PC-3 (cell line): ENCODE measurements around the gene OR10G2. TPM values are rescaled to one million over a fixed set of nuclear protein-coding genes. Genes with fewer than 3 reads are reported as not detected.

Source experiments
- ATAC-seq: fragments of 200-7000 bp; cut with Tn5 transposase; 2 replicates; pipeline ENCODE4 v1.9.1; 2020; ENCODE audit warnings: mild to moderate bottlenecking, moderate library complexity
- BruUV-seq: library from RNA; stranded (reverse); fragments of 400-500 nt; replicated peaks from 2 replicates; lab custom pipeline; 2021; lab: Mats Ljungman, UMichigan
- CTCF ChIA-PET: fragments of 300-600 bp; sonication (Branson Sonifier 250); formaldehyde crosslinking; loops from one replicate; lab custom pipeline; 2022; ENCODE audit warnings: antibody characterized with exemption; lab: Charles Lee
- POLR2A ChIA-PET: fragments of 300-600 bp; sonication (Branson Sonifier 250); formaldehyde crosslinking; loops from one replicate; lab custom pipeline; 2022; ENCODE audit warnings: antibody characterized with exemption; ENCODE audit not compliant: unreplicated experiment; lab: Charles Lee
- DNase-seq: peaks from one replicate; pipeline ENCODE4 v3.0.0-alpha.2; 2015
- H2AFZ ChIP-seq: fragments of 300-600 bp; sonication (generic); 2 replicates; pipeline ENCODE4 v1.6.0; 2016; ENCODE audit warnings: antibody characterized with exemption, low read length
- H3F3A ChIP-seq: fragments of 300-600 bp; sonication (generic); one replicate; pipeline ENCODE4 v1.6.0; 2017; ENCODE audit warnings: antibody characterized with exemption, low read length, control low read depth, mild to moderate bottlenecking; ENCODE audit not compliant: unreplicated experiment
- H3K27ac ChIP-seq: fragments of 300-600 bp; sonication (generic); 2 replicates; pipeline ENCODE4 v1.5.1; 2016; ENCODE audit warnings: mild to moderate bottlenecking, low read length
- H3K27me3 ChIP-seq: fragments of 300-600 bp; sonication (generic); 2 replicates; pipeline ENCODE4 v1.6.1; 2016; ENCODE audit warnings: low read length, mixed read lengths
- H3K36me3 ChIP-seq: fragments of 300-600 bp; sonication (generic); 2 replicates; pipeline ENCODE4 v1.6.1; 2016; ENCODE audit warnings: low read depth, mixed run types, low read length, mixed read lengths
- H3K4me1 ChIP-seq: fragments of 300-600 bp; sonication (generic); 2 replicates; pipeline ENCODE4 v1.5.1; 2016; ENCODE audit warnings: low read length; ENCODE audit not compliant: insufficient read depth
- H3K4me2 ChIP-seq: fragments of 300-600 bp; sonication (generic); 2 replicates; pipeline ENCODE4 v1.6.0; 2016; ENCODE audit warnings: low read length
- H3K4me3 ChIP-seq: fragments of 300-600 bp; sonication (generic); 2 replicates; pipeline ENCODE4 v1.5.1; 2016; ENCODE audit warnings: mild to moderate bottlenecking, low read length, mixed read lengths
- H3K79me2 ChIP-seq: fragments of 300-600 bp; sonication (generic); 2 replicates; pipeline ENCODE4 v1.6.1; 2017; ENCODE audit warnings: low read length, mixed read lengths
- H3K9ac ChIP-seq: fragments of 300-600 bp; sonication (generic); 2 replicates; pipeline ENCODE4 v1.6.0; 2016; ENCODE audit warnings: mild to moderate bottlenecking, low read length
- H3K9me2 ChIP-seq: fragments of 300-600 bp; sonication (generic); replicated peaks from 2 replicates; pipeline ENCODE4 v1.6.1; 2016; ENCODE audit warnings: mixed run types, low read length, mixed read lengths
- H3K9me3 ChIP-seq: fragments of 300-600 bp; sonication (generic); 2 replicates; pipeline ENCODE4 v1.6.1; 2016; ENCODE audit warnings: low read length, mixed read lengths
- H4K20me1 ChIP-seq: fragments of 300-600 bp; sonication (generic); 2 replicates; pipeline ENCODE4 v1.6.1; 2016; ENCODE audit warnings: low read length, mixed read lengths
- EZH2 ChIP-seq: fragments of 300-600 bp; sonication (generic); IDR thresholded peaks from one replicate; pipeline ENCODE4 v1.6.1; 2017; ENCODE audit warnings: antibody characterized with exemption, mild to moderate bottlenecking, low read length; ENCODE audit not compliant: unreplicated experiment
- EZH2phosphoT487 ChIP-seq: fragments of 300-600 bp; sonication (generic); IDR thresholded peaks from 2 replicates; pipeline ENCODE4 v1.6.1; 2018; ENCODE audit warnings: mild to moderate bottlenecking, antibody characterized with exemption, low read length, borderline replicate concordance
- intact Hi-C: fragments of 100-400 bp; cut with micrococcal nuclease; formaldehyde crosslinking; loops from 2 replicates; pipeline ENCODE4 v1.9.0; 2023
- total RNA-seq: library from RNA; depleted of rRNA; stranded (reverse); fragments of >200 nt; gene quantifications from 2 replicates; pipeline ENCODE4 v1.2.3, GENCODE V29; 2014
- TF ChIP-seq, protein P1 (sequence below): fragments of 300-600 bp; sonication (generic); conservative IDR thresholded peaks from 2 replicates; pipeline ENCODE4 v1.5.1; 2017; ENCODE audit warnings: antibody characterized with exemption, low read depth, mild to moderate bottlenecking, low read length

Gene OR10G2
- total RNA-seq, 1 experiment from 2014 or later = not detected

DNA sequence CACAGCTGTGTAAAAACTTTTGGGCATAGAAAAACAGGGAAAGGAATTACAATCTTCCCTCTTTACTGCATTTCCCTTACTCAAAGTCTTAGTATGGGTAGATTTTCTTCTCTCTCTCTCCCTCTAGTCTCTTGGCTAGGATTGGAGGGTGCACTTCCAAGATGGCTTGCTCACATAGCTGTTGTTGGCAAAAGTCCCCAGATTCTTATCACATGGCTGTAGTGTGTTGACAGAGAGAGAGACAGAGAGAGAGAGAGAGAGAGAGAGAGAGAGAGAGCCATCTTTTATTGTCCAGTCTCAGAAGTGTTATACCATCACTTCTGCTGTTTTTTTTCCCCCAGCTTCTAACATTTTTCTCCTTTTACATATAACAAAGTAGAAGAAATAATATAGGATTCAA lies 12.6 kb upstream of the OR10G2 start:
- no peaks in the 10 kb centered on the region for H3K9me2 ChIP-seq

DNA sequence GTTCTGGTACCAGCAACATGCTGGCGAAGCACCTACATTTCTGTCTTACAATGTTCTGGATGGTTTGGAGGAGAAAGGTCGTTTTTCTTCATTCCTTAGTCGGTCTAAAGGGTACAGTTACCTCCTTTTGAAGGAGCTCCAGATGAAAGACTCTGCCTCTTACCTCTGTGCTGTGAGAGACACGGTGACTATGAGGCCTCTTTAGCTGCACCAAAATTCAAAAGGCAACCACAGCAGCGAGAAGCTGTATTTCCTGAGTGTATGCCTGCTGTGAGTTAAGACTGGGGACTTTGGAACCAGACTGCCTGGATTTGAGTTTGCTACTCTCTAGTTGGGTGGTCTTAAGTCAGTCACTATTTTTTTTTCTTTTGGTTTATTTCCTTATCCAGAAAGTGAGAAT lies 8.7 kb upstream of the OR10G2 start:
- H3F3A ChIP-seq = no peaks in the 10 kb centered on the region
- peaks cover 48% of the 10 kb centered on the region for H3K27me3 ChIP-seq
- no peak overlapping the region for H3K4me2 ChIP-seq
- ChIA-PET POLR2A (no interaction called here), CTCF (no interaction called here)
- no peaks in the 10 kb centered on the region for H3K9me3 ChIP-seq
- no peaks in the 10 kb centered on the region for H3K4me1 ChIP-seq
- no TSS peak for BruUV-seq
- intact Hi-C loops = no loop called here
- H3K79me2 ChIP-seq = no peaks in the 10 kb centered on the region
- no peaks in the 10 kb centered on the region for H4K20me1 ChIP-seq
- DNase-seq = no peak
- no peak overlapping the region for H3K4me3 ChIP-seq
- ATAC-seq = no peak
- TF ChIP-seq, protein P1, sequence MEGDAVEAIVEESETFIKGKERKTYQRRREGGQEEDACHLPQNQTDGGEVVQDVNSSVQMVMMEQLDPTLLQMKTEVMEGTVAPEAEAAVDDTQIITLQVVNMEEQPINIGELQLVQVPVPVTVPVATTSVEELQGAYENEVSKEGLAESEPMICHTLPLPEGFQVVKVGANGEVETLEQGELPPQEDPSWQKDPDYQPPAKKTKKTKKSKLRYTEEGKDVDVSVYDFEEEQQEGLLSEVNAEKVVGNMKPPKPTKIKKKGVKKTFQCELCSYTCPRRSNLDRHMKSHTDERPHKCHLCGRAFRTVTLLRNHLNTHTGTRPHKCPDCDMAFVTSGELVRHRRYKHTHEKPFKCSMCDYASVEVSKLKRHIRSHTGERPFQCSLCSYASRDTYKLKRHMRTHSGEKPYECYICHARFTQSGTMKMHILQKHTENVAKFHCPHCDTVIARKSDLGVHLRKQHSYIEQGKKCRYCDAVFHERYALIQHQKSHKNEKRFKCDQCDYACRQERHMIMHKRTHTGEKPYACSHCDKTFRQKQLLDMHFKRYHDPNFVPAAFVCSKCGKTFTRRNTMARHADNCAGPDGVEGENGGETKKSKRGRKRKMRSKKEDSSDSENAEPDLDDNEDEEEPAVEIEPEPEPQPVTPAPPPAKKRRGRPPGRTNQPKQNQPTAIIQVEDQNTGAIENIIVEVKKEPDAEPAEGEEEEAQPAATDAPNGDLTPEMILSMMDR = no peak
- TF ChIP-seq EZH2 (no peak), EZH2phosphoT487 (no peak)
- no peak overlapping the region for H3K27ac ChIP-seq
- no peaks in the 10 kb centered on the region for H3K9me2 ChIP-seq
- H3K36me3 ChIP-seq = no peaks in the 10 kb centered on the region
- H2AFZ ChIP-seq = no peak overlapping the region
- H3K9ac ChIP-seq = no peak overlapping the region

More for the DNA sequence above, 12.6 kb upstream of the OR10G2 start:
- H3K9ac ChIP-seq = no peak overlapping the region
- no peaks in the 10 kb centered on the region for H3K36me3 ChIP-seq
- no peaks in the 10 kb centered on the region for H3K9me3 ChIP-seq
- no peaks in the 10 kb centered on the region for H3K4me1 ChIP-seq
- no peaks in the 10 kb centered on the region for H4K20me1 ChIP-seq
- H3K27ac ChIP-seq = no peak overlapping the region
- ATAC-seq (no peak), DNase-seq (no peak)
- no peak overlapping the region for H2AFZ ChIP-seq
- CTCF ChIA-PET = interaction anchor here (0.7 kb wide), 1 partner anchor 105 kb away, joined by 3 read pairs; no protein-coding TSS in a partner anchor
- TF ChIP-seq EZH2 = no peak
- TF ChIP-seq, protein P1 = no peak
- TF ChIP-seq EZH2phosphoT487 = no peak
- H3F3A ChIP-seq = no peaks in the 10 kb centered on the region
- BruUV-seq = no TSS peak
- POLR2A ChIA-PET = no interaction called here
- H3K27me3 ChIP-seq = peaks cover 46% of the 10 kb centered on the region
- no peak overlapping the region for H3K4me2 ChIP-seq
- H3K79me2 ChIP-seq = no peaks in the 10 kb centered on the region
- no peak overlapping the region for H3K4me3 ChIP-seq
- intact Hi-C loops = no loop called here

DNA sequence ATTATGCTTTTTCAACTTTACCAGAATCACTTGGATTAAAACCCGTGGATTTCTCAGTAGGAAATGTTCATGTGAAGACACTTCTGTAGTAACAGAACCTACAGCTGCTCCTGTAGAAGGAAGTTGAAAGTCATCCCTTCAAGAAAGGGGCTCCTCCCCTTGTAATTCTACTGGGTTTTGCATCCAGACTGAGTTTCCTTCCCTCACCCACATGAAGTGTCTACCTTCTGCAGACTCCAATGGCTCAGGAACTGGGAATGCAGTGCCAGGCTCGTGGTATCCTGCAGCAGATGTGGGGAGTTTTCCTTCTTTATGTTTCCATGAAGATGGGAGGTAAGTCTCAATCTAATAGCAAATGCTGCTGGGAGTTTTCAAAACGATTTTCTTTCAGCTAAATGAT lies 7.9 kb upstream of the OR10G2 start:
- no peak for DNase-seq
- Histone ChIP-seq H3K9me3 (no peaks in the 10 kb centered on the region), H3K4me3 (no peak overlapping the region), H2AFZ (no peak overlapping the region), H3K4me1 (no peaks in the 10 kb centered on the region), H3K27me3 (peaks cover 46% of the 10 kb centered on the region), H4K20me1 (no peaks in the 10 kb centered on the region), H3F3A (no peaks in the 10 kb centered on the region), H3K4me2 (no peak overlapping the region), H3K9me2 (no peaks in the 10 kb centered on the region), H3K9ac (no peak overlapping the region), H3K27ac (no peak overlapping the region), H3K36me3 (no peaks in the 10 kb centered on the region), H3K79me2 (no peaks in the 10 kb centered on the region)
- TF ChIP-seq EZH2 (no peak), EZH2phosphoT487 (no peak)
- TF ChIP-seq, protein P1 = no peak
- POLR2A ChIA-PET = no interaction called here
- BruUV-seq = no TSS peak
- CTCF ChIA-PET = no interaction called here
- no peak for ATAC-seq
- intact Hi-C loops = no loop called here
